Fibroblast of lung (primary cell): Measurements from ENCODE around the gene OSBPL7.

Experiments used
- CTCF ChIP-seq, 2 donors: IDR thresholded peaks in 1 of 2; conservative IDR thresholded peaks in 1 of 2; 1 replicate in 1 of 2; 2 replicates in 1 of 2; pipeline ENCODE4 v1.5.1; 2011 to 2012; ENCODE audit warnings: low read length in 2 of 2, control low read depth in 1 of 2, inconsistent platforms in 1 of 2, low read depth in 1 of 2, mild to moderate bottlenecking in 1 of 2
- EZH2 ChIP-seq: IDR thresholded peaks from 2 replicates; pipeline ENCODE4 v1.5.1; 2012; ENCODE audit warnings: low read length, control low read depth, mild to moderate bottlenecking; ENCODE audit errors: missing control alignments

- TF ChIP-seq EZH2 = no peak
- TF ChIP-seq CTCF (conservative IDR thresholded peaks at IDR 0.05 in 1 of 2, IDR thresholded peaks at IDR 0.05 in 1 of 2; ENCODE audit: low read depth in 1 of 2, low read length in 2 of 2) = no peak
These were observed 11.3 kb downstream of the OSBPL7 start for GRCh38 chr17:47810200-47810821.
